NT2/D1 (cell line): ENCODE results near the gene MRPS10.
"Not testable (repeated sequence)": the region's sequence is repeated elsewhere in the genome, so short reads cannot be mapped to it uniquely, and the experiment has no call there.

Experiments
- SUZ12 ChIP-seq: IDR thresholded peaks from 2 replicates; pipeline ENCODE4 v1.6.1; 2011; ENCODE audit not compliant: insufficient read length, insufficient read depth; ENCODE audit errors: extremely low read depth
- YY1 ChIP-seq: IDR thresholded peaks from 2 replicates; pipeline ENCODE4 v1.6.1; 2011; ENCODE audit not compliant: insufficient read length, insufficient read depth
- ZNF274 ChIP-seq: IDR thresholded peaks from 2 replicates; pipeline ENCODE4 v1.6.1; 2011; ENCODE audit warnings: mild to moderate bottlenecking, low read depth, low read length

GRCh38 chr6:42202131-42202915 lies 15.3 kb downstream of the MRPS10 start:
- TF ChIP-seq ZNF274, YY1, SUZ12: not testable (repeated sequence)
